C1 segment of cervical spinal cord (tissue), 14 donors: Measurements from ENCODE around the gene NXPH2.
"Not testable (repeated sequence)": the region's sequence is repeated elsewhere in the genome, so short reads cannot be mapped to it uniquely, and the experiment has no call there.

ENCODE experiments used
- DNase-seq, 14 donors: peaks; one replicate each; lab custom pipeline; 2025; lab: John Stamatoyannopoulos, UW

Gene NXPH2

DNA sequence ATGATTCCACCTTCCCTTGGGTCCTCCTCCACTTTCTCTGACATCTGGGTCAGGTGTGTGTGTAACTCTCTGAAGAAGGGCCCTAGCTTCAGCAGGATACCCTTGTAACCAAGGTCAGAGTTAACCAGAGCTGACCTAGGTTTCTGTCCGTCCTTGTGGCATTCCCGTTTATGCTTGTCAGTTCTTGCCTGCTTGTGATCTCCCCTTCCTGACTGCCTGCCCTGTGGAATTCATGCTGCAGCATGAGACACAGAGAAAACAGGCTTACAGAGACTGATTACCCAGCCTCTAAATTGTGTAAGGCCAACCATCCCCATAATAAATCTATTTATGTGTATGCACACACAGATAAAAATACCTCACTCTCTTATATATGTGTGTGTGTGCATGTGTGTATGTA, 22.8 kb downstream of the NXPH2 start:
- no peak for DNase-seq

DNA sequence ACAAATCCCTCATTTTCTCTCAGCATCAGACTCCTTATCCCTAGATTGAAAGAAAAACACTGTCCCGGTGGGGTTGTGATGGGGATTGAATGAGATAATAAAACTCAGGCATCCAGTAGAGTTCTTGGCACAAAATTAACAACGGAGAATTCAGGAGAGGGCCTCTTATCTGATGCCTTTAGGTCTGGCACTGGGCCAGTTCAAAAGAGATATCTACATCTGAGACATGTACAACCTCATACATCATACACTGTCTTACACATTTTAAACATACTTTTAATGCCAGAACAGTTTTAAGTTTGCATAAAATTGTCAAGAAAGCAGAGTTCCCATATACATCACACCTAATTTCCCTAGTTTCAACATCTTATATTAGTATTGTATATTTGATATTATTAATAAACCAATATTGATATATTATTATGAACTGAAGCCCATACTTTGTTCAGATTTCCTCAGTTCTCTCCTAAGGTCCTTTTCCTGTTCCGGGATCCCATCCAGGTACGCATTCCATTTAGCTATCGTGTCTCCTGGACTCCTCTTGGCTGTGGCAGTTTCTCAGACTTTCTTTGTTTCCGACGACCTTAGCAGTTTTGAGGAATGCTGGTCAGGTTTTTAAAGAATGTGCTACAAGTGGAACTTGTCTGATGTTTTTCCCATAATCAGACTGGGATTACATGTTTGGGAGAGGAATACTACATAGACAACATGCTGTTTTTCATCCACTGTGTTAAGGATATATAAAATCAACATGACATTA, 27.8 kb downstream of the NXPH2 start:
- DNase-seq, result no peak

DNA sequence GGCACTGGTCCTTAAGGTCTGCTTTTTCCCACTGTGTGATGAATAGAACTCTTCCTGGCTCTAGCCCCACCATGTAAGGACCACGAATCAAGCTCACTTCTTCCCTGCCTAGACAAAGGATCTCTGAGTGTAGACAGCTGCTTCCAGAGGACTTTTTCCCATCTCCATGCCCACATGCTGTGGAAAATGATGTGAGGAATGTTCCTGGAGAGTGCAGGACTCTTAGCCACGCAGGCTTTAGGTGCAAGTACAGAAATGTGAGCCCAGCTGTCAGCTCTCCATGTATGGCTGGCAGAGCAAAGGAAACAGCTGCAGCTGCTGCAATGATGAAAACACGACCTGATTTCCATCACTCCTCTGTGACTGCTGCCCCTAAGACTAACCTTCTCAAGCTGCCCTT, 35.5 kb downstream of the NXPH2 start:
- DNase-seq, result no peak

DNA sequence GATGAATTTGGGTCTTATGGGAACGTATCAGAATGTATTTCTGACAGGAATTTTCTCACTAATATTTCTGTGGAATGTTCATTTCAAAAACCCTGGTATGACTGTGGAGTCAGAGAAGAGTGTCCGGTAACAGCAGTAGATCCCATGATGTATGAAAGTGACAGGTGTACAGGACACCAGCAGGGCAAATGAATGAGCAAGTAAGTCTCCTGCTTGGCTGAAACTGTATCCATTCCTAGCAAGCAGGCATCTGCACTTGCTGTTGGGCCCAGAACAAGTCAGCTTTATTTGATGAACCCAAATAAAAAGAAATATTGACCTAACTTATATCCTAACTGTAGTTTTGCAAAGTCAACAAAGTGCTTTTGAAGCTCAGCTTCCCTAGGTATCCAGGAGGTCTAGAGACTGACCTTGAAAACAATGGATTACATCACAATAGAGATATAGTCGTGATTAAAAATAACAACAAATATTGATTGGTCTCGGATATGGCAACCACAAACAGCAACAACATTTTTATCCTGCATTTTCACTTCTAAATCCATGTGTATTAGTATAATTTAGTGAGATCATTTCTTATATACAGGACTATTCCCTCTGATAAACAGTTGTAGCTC, 37.6 kb downstream of the NXPH2 start:
- no peak for DNase-seq

DNA sequence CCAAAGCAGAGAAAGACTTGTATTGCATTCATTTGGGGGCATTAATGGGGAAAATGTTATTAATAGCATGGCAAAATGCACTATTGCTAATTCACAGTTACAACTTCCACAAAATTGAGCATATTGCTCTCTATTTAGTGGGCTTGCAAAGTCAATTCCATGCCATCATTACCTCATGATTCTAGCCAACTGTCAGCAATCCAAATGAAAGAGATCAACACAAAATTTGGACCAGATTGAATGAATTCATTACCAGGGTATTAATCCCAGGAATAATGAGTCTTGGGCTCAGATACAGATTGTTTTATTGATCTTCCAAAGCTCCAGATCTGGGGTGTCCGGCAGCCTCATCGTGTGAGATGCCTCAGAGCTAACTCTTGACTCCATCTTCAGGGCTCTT, 38.3 kb downstream of the NXPH2 start:
- DNase-seq, result no peak

DNA sequence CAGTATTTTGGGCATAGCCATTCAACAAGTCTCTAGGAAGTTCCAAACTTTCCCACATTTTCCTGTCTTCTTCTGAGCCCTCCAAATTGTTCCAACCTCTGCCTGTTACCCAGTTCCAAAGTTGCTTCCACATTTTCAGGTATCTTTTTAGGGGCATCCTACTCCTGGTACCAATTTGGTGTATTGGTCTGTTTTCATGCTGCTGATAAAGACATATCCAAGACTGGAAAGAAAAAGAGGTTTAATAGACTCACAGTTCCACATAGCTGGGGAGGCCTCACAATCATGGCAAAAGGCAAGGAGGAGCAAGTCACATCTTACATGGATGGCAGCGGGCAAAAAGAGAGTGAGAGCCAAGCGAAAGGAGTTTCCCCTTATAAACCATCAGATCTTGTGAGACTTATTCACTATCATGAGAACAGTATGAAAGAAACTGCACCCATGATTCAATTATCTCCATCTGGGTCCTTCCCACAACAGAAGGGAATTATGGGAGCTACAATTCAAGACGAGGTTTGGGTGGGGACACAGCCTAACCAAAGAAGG, 43.1 kb downstream of the NXPH2 start:
- DNase-seq, result not testable (repeated sequence)

DNA sequence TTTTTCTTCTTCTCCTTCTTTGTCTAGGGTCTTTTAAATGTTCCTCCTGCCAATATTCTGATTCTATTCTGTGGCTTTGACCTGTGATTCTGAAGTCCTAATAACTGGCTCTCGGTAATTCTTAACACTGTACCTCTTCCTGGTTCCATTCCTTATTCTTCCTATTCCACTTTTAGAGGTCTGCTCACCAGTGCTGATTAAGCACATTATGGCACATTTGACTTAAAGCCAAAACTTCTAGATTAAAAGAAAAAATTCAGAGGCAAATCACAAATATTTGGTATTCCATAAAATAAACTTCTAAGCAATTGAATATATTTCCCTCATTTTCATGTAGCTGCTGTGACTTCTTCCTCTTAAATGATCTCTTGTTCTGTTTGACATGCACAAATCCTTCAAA, 47.5 kb downstream of the NXPH2 start:
- DNase-seq, result no peak

DNA sequence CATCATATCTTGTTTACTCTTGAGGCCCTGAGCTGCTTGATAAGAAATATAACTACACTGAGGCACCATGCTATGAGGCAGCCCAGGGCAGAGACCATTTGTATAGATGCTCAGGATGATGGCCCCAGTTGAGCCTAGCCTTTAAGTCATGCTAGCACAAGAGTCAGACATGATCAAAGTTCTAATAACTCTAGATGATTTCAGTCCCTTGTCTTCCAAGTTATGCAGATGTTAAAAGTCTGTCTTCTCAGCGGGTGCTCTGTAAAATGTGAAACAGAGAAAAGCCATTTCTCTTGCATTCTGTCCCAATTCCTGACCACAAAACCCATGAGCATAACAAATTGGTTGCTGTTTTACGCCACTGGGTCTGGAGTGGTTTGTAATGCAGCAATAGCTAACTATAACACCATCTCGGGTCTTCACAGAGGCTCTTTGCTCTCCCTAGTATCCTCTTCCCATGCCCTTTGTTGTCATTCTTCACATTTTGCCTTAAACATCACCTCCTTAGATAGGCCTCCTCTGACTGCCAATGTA, 49.6 kb downstream of the NXPH2 start:
- DNase-seq, result no peak

DNA sequence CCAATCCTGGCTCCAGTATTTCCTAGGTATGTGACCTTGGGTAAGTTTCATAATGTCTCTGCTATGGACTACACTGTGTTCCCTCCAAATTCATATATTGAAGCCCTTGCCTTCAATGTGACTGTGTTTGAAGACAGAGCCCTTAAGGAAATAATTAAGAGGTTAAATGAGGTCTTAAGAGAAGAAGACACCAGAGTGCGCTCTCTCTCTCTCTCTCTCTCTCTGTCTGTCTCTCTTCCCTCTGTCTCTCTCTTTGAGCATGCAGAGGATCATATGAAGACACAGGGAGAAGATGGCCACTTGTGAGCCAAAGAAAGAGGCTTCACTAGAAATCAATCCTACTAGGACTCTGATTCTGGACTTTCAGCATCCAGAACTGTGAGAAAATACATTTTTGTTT, 52.2 kb downstream of the NXPH2 start:
- DNase-seq, result no peak

DNA sequence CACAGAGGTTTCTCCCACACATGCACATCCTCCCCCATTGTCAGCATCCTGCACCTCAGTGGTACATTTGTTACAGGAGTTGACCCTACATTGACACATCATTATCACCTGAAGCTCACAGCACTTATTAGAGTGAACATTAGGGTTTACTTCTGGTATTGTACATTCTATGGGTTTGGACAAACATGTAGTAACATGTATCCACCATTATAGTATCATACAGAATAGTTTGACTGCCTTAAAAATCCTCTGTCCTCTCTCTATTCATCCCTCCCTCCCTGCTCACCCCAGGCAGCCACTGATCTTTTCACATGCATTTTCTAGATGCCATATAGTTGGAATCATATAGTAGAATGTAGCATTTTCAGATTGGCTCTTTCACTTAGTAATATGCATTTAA, 53.5 kb downstream of the NXPH2 start:
- no peak for DNase-seq

DNA sequence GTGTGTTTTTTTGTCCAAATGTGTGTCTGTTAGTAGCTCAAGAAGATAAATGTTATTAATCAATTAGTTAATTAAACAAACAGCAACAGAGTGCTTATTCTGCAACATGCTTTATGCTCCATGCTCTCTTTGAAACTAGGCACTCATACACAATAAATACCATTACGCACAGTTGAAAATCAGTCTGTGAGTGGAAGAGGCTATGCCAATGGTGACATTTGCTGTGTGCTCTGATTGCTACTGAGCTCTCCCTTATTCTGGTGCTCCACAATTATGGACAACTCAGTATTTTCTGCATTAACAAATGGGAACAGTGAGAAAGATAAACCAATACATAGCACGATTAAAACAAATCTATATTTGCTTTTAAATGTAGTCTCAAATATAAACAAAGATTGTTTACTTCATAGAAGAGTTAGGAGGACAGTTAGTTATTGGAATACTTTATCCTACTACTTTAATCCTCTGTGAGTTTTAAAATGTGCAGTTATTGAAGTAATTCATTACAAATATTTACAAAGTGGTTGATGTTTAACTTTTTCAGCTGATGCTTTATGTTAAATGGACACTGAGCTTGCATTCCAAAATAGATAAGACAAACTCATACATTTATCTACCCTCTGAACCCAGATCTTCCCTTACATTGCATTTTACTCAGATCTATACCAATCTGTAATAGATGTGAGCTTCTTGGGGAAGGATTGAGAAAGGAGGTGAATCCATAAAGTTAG, 55.3 kb downstream of the NXPH2 start:
- no peak for DNase-seq

DNA sequence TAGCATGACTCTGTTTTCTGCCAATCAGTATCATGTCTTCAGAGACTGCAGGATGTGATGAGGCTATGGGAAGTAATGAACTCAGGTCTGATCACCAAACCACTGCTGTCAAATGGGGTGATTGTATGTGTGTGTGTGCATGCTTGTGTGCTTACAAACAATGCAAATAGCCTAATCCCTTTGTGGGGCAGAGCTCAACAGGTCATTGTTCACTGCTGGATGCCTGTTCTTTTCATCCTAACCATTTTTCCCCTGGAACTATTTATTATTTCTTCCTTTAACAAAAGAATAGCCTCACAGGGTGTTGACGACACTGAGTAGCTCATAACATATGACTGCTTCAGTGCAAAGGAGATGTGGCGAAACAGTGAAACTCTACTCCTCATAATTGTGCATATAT, 55.9 kb downstream of the NXPH2 start:
- no peak for DNase-seq

DNA sequence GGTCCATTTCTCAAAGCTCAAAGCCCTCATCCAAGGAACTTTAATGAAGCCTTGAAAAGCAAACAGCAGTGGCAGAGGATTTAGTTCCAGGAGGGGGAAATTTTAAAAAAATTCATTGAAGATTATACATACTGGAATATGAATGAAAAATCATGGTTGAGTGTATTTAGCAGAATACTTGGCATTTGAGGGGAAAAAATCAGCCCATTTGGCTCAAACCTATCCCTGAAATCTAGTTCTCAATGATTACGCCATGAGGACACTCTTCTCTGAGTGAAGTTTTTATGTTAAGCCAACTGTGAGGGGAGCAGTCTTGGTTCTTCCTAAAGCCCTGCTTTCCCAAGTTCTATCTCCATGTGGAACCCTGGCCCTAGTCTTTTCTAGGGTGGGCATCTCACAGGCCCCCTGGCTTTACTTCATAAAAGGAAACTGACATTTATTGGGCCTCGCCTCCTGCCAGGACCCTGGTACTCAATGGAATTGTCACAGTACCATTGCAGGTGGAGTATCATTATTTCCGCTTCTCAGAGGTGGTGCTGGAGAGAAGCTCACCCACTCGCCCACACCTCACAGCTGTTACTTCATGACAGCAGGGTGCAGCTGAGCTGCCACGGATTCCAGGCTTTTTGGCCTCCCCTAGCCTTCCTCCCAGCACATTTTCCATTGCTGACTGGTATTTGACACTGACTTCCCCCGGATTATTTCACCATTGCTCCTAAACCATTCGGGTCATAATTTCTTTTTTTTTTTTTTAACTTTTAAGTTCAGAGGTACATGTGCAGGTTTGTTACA, 56.8 kb downstream of the NXPH2 start:
- no peak for DNase-seq

DNA sequence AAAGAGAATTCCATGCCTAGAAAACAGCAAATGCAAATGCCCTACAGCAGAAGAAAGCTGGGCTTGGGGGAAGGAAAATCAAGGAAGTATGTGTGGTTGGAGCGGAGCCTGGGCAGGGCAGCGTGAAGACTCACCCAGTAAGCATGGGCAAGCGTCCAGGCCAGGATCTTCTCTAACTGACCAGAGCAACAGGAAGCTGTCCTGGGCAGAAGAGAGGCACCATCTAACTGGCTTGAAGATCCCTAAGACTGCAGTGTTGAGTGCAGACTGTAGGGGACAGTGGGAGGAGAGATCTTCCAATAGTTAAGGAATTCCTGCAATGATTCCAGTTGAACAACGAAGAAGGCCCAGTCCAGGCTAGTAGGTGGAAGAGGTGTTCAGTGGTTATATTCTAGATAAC, 57.9 kb downstream of the NXPH2 start:
- DNase-seq, result peak in 1 of 14 donors; percentile 2

DNA sequence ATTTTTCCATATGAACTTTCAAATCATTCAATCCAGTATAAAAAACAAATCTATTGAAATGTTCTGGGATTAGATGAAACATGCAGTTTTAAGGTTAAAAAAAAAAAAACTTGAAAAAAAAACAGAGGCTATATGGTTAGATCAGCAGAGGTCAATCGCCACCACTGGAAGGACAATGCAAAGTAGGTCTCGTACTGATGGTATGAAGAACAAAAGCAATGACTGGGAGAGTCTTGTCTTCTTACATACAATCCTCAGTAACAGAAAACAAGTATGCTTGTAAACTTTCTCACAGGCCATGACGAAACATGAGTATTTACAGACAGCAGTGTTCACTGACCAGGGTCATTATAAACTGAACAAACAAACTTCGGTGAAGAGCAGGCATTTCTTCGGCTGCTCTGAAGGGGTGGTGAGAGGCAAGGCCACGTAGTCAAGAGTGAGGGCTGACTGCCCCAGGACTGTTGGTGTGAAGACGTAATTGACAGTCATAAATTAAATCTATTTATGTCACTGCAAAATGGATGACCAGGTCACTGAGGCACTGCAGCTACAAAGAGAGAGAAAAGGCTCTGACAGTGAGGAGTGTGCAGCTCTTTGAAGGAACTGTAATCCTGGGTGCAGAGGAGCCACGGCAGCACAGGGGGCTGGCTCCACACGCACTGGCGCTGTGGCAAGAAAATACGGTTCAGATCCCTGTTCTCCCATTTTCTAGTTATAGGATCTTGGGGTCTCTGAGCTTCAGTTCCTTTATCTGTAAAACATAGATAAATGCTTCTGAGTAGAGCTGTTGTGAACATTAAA, 60.0 kb downstream of the NXPH2 start:
- no peak for DNase-seq

DNA sequence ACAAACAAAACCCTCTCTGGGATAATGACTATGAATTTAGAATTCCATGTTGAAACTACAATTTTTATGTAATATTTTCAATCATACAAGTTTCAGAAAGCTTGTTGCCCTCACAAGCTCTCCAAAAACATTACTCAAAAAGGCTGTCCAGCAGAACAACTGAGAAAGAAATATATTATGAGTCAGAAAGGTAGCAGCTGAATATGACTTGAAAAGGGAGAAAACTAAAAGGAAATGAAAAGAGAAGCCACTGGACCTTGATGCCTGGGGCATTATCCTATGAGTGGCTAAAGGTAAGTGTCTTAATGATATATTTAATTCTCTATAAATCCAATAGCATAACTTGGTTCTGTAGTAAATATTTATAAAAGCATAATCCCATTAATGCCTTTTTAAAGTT, 61.8 kb downstream of the NXPH2 start:
- DNase-seq, result no peak

DNA sequence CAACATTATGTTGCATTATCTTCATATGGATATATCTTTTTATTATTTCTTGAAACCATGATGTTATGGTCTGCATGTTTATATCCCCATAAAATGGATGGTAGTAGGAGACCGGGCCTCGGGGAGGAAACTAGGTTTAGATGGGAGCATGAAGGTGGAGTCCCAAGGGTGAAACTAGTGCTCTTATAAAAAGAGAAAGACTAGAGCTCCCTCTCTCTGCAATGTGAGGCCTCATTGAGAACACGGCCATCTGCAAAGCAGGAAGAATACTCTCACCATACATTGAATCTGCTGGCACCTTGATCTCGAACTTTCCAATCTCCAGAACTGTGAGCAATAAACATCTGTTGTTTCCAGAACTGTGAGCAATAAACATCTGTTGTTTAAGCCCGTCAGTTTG, 64.0 kb downstream of the NXPH2 start:
- no peak for DNase-seq

DNA sequence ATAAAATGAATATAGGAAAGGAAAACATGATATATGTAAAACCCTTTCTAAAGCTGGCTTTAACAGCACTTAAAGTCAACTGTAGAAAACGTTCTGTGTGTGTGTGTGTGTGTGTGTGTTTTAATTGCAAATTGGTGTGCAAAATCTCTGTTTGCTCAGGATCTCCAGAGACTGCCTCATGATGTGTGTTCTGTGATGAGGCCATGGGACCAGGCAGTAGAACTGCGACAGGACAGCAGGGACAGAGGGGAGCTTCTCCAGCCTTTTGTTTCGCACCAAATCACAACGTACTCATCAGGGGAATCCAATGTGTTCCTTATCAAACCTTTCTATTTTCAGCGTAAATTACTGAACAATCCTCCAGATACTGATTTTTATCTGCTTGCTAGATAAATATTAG, 66.7 kb downstream of the NXPH2 start:
- no peak for DNase-seq

DNA sequence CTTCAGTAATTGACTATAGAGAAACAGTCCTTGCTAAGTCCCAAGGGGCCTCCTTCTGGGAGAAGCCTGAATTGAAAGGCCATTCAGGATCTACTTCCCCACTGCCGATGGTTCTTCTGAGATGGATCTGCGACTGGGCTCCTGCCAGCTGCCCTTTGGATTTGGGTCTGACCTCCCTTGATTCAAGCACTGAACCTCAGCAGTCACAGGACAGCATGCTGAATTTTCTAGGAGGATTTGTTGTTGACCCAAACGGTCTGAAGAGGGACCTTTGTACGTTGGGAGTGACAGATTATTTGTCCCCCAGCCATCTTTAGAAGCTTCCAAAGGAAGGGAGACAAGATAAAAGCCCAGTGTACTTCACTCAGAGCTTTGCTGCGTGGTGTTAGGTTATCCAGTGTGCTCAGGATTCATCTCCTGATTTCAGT, 67.1 kb downstream of the NXPH2 start:
- DNase-seq, result no peak

DNA sequence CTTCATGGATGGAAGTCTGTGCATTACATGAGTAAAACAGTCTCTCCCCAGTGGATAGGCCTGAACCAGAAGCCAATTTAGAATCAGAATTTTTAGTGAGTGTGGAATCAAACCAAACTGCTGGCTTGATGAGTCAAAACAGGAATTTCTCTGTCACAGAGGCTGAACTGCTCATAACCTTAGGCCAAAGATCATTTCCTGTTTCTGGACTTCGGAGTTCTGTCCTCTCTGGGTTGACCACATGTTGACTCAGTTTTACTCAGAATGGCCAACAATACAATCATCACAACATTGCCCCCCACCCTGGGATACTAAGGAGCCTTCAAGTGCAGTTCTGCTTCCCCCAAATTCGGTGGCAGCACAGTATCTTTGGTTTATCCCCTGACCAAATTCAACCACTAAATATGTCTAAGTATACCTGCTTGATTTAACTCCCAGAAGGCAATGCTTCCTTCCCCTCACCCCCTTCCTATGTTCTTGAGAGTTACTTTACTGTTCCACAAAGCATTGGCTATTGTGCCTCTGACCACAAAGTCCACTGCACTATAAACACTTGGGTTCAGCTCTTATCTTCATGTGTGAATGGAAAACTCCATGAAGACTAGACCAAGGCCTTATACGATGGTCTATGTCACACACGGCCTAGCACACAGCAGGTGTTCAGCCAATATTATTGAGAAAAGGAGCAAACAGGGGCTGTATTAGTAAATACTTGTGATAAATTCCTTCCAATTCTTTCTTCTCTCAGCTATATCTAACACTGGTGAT, 67.8 kb downstream of the NXPH2 start:
- no peak for DNase-seq
